K562 (cell line): Measurements from ENCODE around the gene SURF6. TPM values are rescaled to one million over a fixed set of nuclear protein-coding genes. Genes with fewer than 3 reads are reported as not detected.

Source experiments
- ATF1 ChIP-seq, 2 experiments: fragments of 450-650 bp in 1 of 2; IDR thresholded peaks; 2 replicates each; pipeline ENCODE4 v1.6.1; 2016; ENCODE audit warnings: missing compliant biosample characterization in 1 of 2, missing genetic modification characterization in 1 of 2
- EHMT2 ChIP-seq: fragments of 450-650 bp; IDR thresholded peaks from 2 replicates; pipeline ENCODE4 v1.6.1; 2018; ENCODE audit warnings: antibody characterized with exemption
- GATAD2A ChIP-seq: fragments of 450-650 bp; IDR thresholded peaks from 2 replicates; pipeline ENCODE4 v1.6.1; 2017
- HDAC1 ChIP-seq, 2 experiments: fragments of 450-650 bp; IDR thresholded peaks; 2 replicates each; pipeline ENCODE4 v1.6.1; 2016 to 2017; ENCODE audit warnings: inconsistent platforms in 1 of 2, mild to moderate bottlenecking in 1 of 2, moderate library complexity in 1 of 2
- HMGN3 ChIP-seq: IDR thresholded peaks from 2 replicates; pipeline ENCODE4 v1.6.1; 2011; ENCODE audit warnings: borderline replicate concordance, low read depth, mild to moderate bottlenecking, mixed read lengths, low read length; ENCODE audit not compliant: insufficient read length; ENCODE audit errors: extremely low read depth
- HNRNPH1 ChIP-seq: fragments of 200-400 bp; formaldehyde crosslinking; optimal IDR thresholded peaks from 2 replicates; pipeline ENCODE3; 2017; ENCODE audit warnings: low read depth, mild to moderate bottlenecking, low read length, moderate library complexity
- ID3 ChIP-seq, 2 experiments: fragments of 250-450 bp in 1 of 2; fragments of 450-650 bp in 1 of 2; sonication (Bioruptor Pico) in 1 of 2; IDR thresholded peaks; 2 replicates each; pipeline versions ENCODE4 v1.6.1 to v1.8.0; 2016 to 2021; ENCODE audit warnings: mild to moderate bottlenecking in 2 of 2, moderate library complexity in 2 of 2, missing compliant biosample characterization in 1 of 2, missing genetic modification characterization in 1 of 2
- KLF13 ChIP-seq: fragments of 450-650 bp; IDR thresholded peaks from 2 replicates; pipeline ENCODE4 v1.6.1; 2016; ENCODE audit warnings: missing genetic modification characterization, low read depth, mild to moderate bottlenecking, missing compliant biosample characterization, moderate library complexity, borderline replicate concordance
- MAFG ChIP-seq: fragments of 450-650 bp; conservative IDR thresholded peaks from 2 replicates; pipeline ENCODE4 v1.6.1; 2016; ENCODE audit warnings: missing genetic modification characterization, missing compliant biosample characterization
- MCM2 ChIP-seq: fragments of 450-650 bp; IDR thresholded peaks from 2 replicates; pipeline ENCODE4 v1.6.1; 2017; ENCODE audit warnings: low read depth, mild to moderate bottlenecking
- MEF2D ChIP-seq: conservative IDR thresholded peaks from 2 replicates; pipeline ENCODE4 v1.6.1; 2016; ENCODE audit warnings: low read depth, missing genetic modification characterization, missing compliant biosample characterization
- NRF1 ChIP-seq, 2 experiments: fragments of 450-650 bp; IDR thresholded peaks in 1 of 2; conservative IDR thresholded peaks in 1 of 2; 2 replicates each; pipeline ENCODE4 v1.6.1; 2014; ENCODE audit warnings: mild to moderate bottlenecking in 2 of 2
- OTX1 ChIP-seq: fragments of 450-650 bp; formaldehyde crosslinking; IDR thresholded peaks from 2 replicates; pipeline ENCODE4 v1.4.0; 2022; ENCODE audit warnings: mild to moderate bottlenecking
- PHF21A ChIP-seq: fragments of 450-650 bp; IDR thresholded peaks from 2 replicates; pipeline ENCODE4 v1.6.1; 2017; ENCODE audit warnings: low read depth, borderline replicate concordance
- RAD51 ChIP-seq: fragments of 450-650 bp; IDR thresholded peaks from 2 replicates; pipeline ENCODE4 v1.7.1; 2016; ENCODE audit warnings: low read depth, mild to moderate bottlenecking, borderline replicate concordance
- SMAD3 ChIP-seq: fragments of 450-650 bp; formaldehyde crosslinking; conservative IDR thresholded peaks from 2 replicates; pipeline ENCODE4 v1.4.0; 2020; ENCODE audit warnings: mild to moderate bottlenecking
- ZNF24 ChIP-seq: fragments of 450-650 bp; IDR thresholded peaks from 2 replicates; pipeline ENCODE4 v1.6.1; 2016
- polyA plus RNA-seq, 8 experiments: library from polyadenylated mRNA; depleted of rRNA in 4 of 8; stranded (reverse) in 5 of 8; unstranded in 3 of 8; fragments of >200 nt; fragmentation: Nextera tagmentation in 2 of 8; fragmentation: Illumina TruSeq in 1 of 8; extraction: Ambion mirVana in 2 of 8; extraction: Trizol in 1 of 8; gene quantifications; 2 replicates each; pipeline versions ENCODE4 v1.2.1 to v1.2.3, GENCODE V29; 2011 to 2014; ENCODE audit warnings: inconsistent platforms in 1 of 8, missing spikeins in 1 of 8
- total RNA-seq, 7 experiments: library from RNA; depleted of rRNA in 6 of 7; stranded (reverse); fragments of >200 nt in 6 of 7; fragmentation: Illumina TruSeq in 2 of 7; extraction: Trizol in 2 of 7; gene quantifications; 2 replicates each; pipeline versions ENCODE4 v1.2.1 to v1.2.3, GENCODE V29; 2011 to 2021; ENCODE audit warnings: low replicate concordance in 1 of 7
- TF ChIP-seq, protein P1 (sequence below): fragments of 250-450 bp; sonication (Bioruptor Pico); IDR thresholded peaks from 2 replicates; pipeline ENCODE4 v1.4.0; 2020
- TF ChIP-seq, protein P2 (sequence below), 2 experiments: fragments of 450-650 bp; conservative IDR thresholded peaks; 2 replicates each; pipeline ENCODE4 v1.6.1; 2017; ENCODE audit warnings: mild to moderate bottlenecking in 2 of 2, moderate library complexity in 2 of 2
- TF ChIP-seq, protein P3 (sequence below): fragments of 250-450 bp; sonication (Bioruptor Pico); IDR thresholded peaks from 2 replicates; pipeline ENCODE4 v1.8.0; 2022; ENCODE audit warnings: moderate library complexity, mild to moderate bottlenecking, inconsistent platforms
- TF ChIP-seq, protein P4 (sequence below): sonication (generic); formaldehyde crosslinking; IDR thresholded peaks from 2 replicates; pipeline ENCODE4 v1.8.1; 2023; ENCODE audit warnings: mild to moderate bottlenecking, missing genetic modification reagents

The SURF6 gene
- total and polyA plus RNA-seq, 9 of the 15 experiments (the other 6 are each of a cell fraction or from before 2014, with no cell fraction given), result 1.4 to 68.3 (median 14.7) TPM

DNA sequence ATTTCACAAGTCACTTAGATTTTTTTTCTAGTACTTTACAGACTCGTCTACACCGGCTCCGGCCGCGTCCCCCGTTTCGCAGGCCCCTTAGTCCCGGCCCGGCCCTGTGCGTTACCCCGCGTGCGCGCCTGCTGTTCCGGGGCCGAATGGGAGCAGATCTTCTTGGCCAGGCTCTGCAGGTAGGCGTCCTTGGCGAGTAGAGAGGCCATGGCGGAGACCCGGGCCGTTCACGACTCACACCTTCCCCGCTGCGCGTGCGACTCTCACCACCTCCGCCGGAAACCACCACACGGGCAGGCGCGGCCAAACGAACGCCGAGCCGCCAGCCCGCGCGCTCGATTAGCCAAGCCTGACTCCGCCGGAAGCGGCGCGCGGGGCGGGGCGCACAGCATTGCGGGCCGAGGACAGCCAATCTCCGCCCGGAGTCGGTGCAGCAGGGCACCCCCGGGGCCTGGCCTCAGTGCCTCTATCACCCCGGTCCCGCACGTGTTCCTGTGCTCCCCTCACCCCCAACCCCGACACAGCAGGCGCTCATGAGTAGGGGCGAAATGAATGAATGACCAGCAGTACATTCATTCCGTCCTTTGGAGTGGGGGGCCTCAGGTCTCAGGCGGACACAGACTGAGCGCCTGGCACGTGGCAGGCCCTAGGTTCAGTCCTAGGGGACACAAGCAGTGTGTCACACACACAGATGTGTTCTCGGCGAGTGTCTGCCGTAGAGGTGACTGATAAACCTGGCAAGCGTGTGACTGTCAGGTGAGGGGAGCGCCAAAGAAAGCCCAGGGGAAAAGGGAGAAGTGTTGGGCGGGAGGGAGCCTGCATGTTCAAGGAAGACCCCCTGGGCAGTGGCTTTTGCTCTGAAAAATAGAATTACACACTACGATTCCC lies at the start of gene SURF6 (continued):
- peak; percentile 83; the same call in 1 of the 2 replicates for TF ChIP-seq PHF21A
- TF ChIP-seq RAD51, result peak; percentile 62
- no peak for TF ChIP-seq SMAD3
- no peak for TF ChIP-seq MCM2
- peak; percentile 84 to 88 for TF ChIP-seq NRF1 (conservative IDR thresholded peaks at IDR 0.05 in 1 of 2, IDR thresholded peaks at IDR 0.05 in 1 of 2)
- TF ChIP-seq, protein P1, sequence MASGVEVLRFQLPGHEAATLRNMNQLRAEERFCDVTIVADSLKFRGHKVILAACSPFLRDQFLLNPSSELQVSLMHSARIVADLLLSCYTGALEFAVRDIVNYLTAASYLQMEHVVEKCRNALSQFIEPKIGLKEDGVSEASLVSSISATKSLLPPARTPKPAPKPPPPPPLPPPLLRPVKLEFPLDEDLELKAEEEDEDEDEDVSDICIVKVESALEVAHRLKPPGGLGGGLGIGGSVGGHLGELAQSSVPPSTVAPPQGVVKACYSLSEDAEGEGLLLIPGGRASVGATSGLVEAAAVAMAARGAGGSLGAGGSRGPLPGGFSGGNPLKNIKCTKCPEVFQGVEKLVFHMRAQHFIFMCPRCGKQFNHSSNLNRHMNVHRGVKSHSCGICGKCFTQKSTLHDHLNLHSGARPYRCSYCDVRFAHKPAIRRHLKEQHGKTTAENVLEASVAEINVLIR (CRISPR knock-in tag), result peak; percentile 13; the same call in 1 of the 2 replicates
- TF ChIP-seq MAFG (tag), result no peak
- no peak for TF ChIP-seq EHMT2
- TF ChIP-seq OTX1 (CRISPR knock-in tag), result no peak; the same call in 1 of the 2 replicates
- TF ChIP-seq MEF2D (tag), result no peak
- peak; percentile 86 for TF ChIP-seq KLF13 (tag)
- TF ChIP-seq ZNF24, result peak; percentile 81
- TF ChIP-seq ID3 (CRISPR knock-in tag; IDR thresholded peaks at IDR 0.05), result no peak
- 0 out of 2 replicates have a peak, but pooled peaks have one; percentile 37 for TF ChIP-seq ID3 (tag; IDR thresholded peaks at IDR 0.05)
- TF ChIP-seq GATAD2A, result peak; percentile 47; the same call in 1 of the 2 replicates
- no peak for TF ChIP-seq HNRNPH1
- TF ChIP-seq, protein P2, sequence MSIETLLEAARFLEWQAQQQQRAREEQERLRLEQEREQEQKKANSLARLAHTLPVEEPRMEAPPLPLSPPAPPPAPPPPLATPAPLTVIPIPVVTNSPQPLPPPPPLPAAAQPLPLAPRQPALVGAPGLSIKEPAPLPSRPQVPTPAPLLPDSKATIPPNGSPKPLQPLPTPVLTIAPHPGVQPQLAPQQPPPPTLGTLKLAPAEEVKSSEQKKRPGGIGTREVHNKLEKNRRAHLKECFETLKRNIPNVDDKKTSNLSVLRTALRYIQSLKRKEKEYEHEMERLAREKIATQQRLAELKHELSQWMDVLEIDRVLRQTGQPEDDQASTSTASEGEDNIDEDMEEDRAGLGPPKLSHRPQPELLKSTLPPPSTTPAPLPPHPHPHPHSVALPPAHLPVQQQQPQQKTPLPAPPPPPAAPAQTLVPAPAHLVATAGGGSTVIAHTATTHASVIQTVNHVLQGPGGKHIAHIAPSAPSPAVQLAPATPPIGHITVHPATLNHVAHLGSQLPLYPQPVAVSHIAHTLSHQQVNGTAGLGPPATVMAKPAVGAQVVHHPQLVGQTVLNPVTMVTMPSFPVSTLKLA (conservative IDR thresholded peaks at IDR 0.05), result peak; percentile 96 to 98
- TF ChIP-seq HDAC1 (IDR thresholded peaks at IDR 0.05), result peak in 1 of 2 experiments; percentile 89; a peak in 2 of 4 replicates
- TF ChIP-seq HMGN3, result peak; percentile 97
- TF ChIP-seq, protein P3, sequence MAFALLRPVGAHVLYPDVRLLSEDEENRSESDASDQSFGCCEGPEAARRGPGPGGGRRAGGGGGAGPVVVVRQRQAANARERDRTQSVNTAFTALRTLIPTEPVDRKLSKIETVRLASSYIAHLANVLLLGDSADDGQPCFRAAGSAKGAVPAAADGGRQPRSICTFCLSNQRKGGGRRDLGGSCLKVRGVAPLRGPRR (CRISPR knock-in tag), result peak; percentile 33; the same call in 1 of the 2 replicates
- TF ChIP-seq, protein P4, sequence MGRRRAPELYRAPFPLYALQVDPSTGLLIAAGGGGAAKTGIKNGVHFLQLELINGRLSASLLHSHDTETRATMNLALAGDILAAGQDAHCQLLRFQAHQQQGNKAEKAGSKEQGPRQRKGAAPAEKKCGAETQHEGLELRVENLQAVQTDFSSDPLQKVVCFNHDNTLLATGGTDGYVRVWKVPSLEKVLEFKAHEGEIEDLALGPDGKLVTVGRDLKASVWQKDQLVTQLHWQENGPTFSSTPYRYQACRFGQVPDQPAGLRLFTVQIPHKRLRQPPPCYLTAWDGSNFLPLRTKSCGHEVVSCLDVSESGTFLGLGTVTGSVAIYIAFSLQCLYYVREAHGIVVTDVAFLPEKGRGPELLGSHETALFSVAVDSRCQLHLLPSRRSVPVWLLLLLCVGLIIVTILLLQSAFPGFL, result 0 out of 2 replicates have a peak, but pooled peaks have one; percentile 68
- TF ChIP-seq ATF1 (CRISPR knock-in tag; IDR thresholded peaks at IDR 0.05), result no peak
- peak; percentile 82 for TF ChIP-seq ATF1 (tag; IDR thresholded peaks at IDR 0.05)
